ENCODE results near the gene BHLHE23.
A peak's percentile ranks its signal among the peaks of the same experiment; 100 is the strongest.
"Not testable (repeated sequence)": the region's sequence is repeated elsewhere in the genome, so short reads cannot be mapped to it uniquely, and the experiment has no call there.

BHLHE23 gene

GRCh38 chr20:62961310-62961783, 45.4 kb downstream of the BHLHE23 start:
- Mint-ChIP-seq H3K9me3 (no peaks in the 10 kb centered on the region), H3K27ac (no peak overlapping the region), H3K36me3 (no peaks in the 10 kb centered on the region), H3K4me1 (peaks cover 10% of the 10 kb centered on the region), H3K4me3 (no peak overlapping the region), H3K27me3 (no peaks in the 10 kb centered on the region)

- Mint-ChIP-seq H3K27ac (peak overlapping the region; percentile 55), H3K4me1 (peaks cover 10% of the 10 kb centered on the region)
- H3K27me3 Mint-ChIP-seq, H3K36me3 Mint-ChIP-seq, H3K9me3 Mint-ChIP-seq, H3K4me3 Mint-ChIP-seq: not testable (repeated sequence)
These were observed 46.1 kb downstream of the BHLHE23 start for GRCh38 chr20:62960446-62961309.

GRCh38 chr20:62959998-62960436, 46.7 kb downstream of the BHLHE23 start:
- Mint-ChIP-seq H3K4me1 (peaks cover 10% of the 10 kb centered on the region), H3K9me3 (no peaks in the 10 kb centered on the region), H3K4me3 (no peak overlapping the region), H3K27me3 (no peaks in the 10 kb centered on the region), H3K36me3 (no peaks in the 10 kb centered on the region), H3K27ac (no peak overlapping the region)

GRCh38 chr20:62959101-62959971, 47.4 kb downstream of the BHLHE23 start:
- H3K9me3 Mint-ChIP-seq: no peaks in the 10 kb centered on the region
- no peak overlapping the region for H3K4me3 Mint-ChIP-seq
- peaks cover 16% of the 10 kb centered on the region for H3K4me1 Mint-ChIP-seq
- H3K36me3 Mint-ChIP-seq: no peaks in the 10 kb centered on the region
- H3K27me3 Mint-ChIP-seq: no peaks in the 10 kb centered on the region
- no peak overlapping the region for H3K27ac Mint-ChIP-seq

GRCh38 chr20:62958388-62959100, 48.2 kb downstream of the BHLHE23 start:
- H3K9me3 Mint-ChIP-seq: no peaks in the 10 kb centered on the region
- peaks cover 24% of the 10 kb centered on the region for H3K4me1 Mint-ChIP-seq
- no peak overlapping the region for H3K27ac Mint-ChIP-seq
- no peaks in the 10 kb centered on the region for H3K27me3 Mint-ChIP-seq
- no peaks in the 10 kb centered on the region for H3K36me3 Mint-ChIP-seq
- H3K4me3 Mint-ChIP-seq: no peak overlapping the region

GRCh38 chr20:62957136-62958117, 49.3 kb downstream of the BHLHE23 start:
- no peaks in the 10 kb centered on the region for H3K36me3 Mint-ChIP-seq
- peaks cover 26% of the 10 kb centered on the region for H3K4me1 Mint-ChIP-seq
- no peak overlapping the region for H3K4me3 Mint-ChIP-seq
- H3K27ac Mint-ChIP-seq: no peak overlapping the region
- no peaks in the 10 kb centered on the region for H3K27me3 Mint-ChIP-seq
- H3K9me3 Mint-ChIP-seq: no peaks in the 10 kb centered on the region

GRCh38 chr20:62956387-62957135, 50.2 kb downstream of the BHLHE23 start:
- no peaks in the 10 kb centered on the region for H3K27me3 Mint-ChIP-seq
- H3K4me1 Mint-ChIP-seq: peaks cover 30% of the 10 kb centered on the region
- H3K27ac Mint-ChIP-seq: no peak overlapping the region
- H3K9me3 Mint-ChIP-seq: no peaks in the 10 kb centered on the region
- H3K4me3 Mint-ChIP-seq: no peak overlapping the region
- no peaks in the 10 kb centered on the region for H3K36me3 Mint-ChIP-seq
